ENCODE data around the gene SNAPIN.

The SNAPIN gene

DNA sequence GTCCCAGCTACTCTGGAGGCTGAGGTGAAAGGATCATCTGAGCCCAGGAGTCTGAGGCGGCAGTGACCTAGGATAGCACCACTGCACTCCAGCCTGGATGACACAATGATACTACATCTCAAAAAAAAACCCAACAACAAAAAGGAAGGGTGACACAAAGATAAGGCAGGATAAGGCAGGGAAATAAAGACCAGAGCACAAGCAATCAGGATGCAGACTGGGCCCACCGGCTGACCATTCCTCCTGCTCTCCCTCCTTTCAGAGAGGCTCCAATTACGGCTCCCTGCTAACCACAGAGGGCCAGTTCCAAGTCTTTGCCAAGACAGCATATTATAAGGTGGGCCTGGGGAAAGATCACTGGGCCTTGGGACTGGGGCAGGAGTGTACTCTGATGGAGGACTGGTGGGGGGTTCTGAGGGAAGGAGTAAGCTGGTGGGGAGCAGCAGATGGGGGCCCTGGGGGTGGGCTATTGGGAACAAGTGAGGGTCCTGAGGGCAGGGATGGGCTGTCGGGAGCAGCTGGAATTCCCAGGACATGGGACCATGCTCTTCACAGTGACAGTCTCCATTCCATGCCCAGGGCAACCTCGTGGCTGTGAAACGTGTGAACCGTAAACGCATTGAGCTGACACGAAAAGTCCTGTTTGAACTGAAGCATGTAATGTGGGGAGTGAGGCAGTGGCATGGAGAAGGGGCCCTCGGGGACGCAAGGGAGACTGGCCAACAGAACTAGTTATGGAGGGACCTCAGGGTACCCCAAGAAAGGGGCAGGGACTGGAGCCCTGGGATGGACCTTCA, 27.2 kb downstream of the SNAPIN start:
- H3K79me2 ChIP-seq (ENCODE audit: low read length): no peaks in the 10 kb centered on the region
- H3K4me2 ChIP-seq (ENCODE audit: low read length): no peak overlapping the region
- no peaks in the 10 kb centered on the region for H3K9me3 ChIP-seq (ENCODE audit: insufficient read depth, low read length)
- no peaks in the 10 kb centered on the region for H4K20me1 ChIP-seq (ENCODE audit: insufficient read depth, low read length)
- no peaks in the 10 kb centered on the region for H3K36me3 ChIP-seq (replicated peaks; ENCODE audit: low read depth, low read length)
- no peak overlapping the region for H3K27ac ChIP-seq (ENCODE audit: low read length)
- H2AFZ ChIP-seq (ENCODE audit: low read depth, low read length): no peak overlapping the region
- H3K4me3 ChIP-seq (ENCODE audit: low read length): no peak overlapping the region
- TF ChIP-seq, protein P1, sequence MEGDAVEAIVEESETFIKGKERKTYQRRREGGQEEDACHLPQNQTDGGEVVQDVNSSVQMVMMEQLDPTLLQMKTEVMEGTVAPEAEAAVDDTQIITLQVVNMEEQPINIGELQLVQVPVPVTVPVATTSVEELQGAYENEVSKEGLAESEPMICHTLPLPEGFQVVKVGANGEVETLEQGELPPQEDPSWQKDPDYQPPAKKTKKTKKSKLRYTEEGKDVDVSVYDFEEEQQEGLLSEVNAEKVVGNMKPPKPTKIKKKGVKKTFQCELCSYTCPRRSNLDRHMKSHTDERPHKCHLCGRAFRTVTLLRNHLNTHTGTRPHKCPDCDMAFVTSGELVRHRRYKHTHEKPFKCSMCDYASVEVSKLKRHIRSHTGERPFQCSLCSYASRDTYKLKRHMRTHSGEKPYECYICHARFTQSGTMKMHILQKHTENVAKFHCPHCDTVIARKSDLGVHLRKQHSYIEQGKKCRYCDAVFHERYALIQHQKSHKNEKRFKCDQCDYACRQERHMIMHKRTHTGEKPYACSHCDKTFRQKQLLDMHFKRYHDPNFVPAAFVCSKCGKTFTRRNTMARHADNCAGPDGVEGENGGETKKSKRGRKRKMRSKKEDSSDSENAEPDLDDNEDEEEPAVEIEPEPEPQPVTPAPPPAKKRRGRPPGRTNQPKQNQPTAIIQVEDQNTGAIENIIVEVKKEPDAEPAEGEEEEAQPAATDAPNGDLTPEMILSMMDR (IDR thresholded peaks at IDR 0.05; ENCODE audit: low read depth, low read length): no peak
- TF ChIP-seq EZH2phosphoT487 (IDR thresholded peaks at IDR 0.05; ENCODE audit: low read depth): no peak
- no peak overlapping the region for H3K9ac ChIP-seq (ENCODE audit: low read length)
- peaks cover 21% of the 10 kb centered on the region for H3K27me3 ChIP-seq (ENCODE audit: low read depth, low read length)
- H3K4me1 ChIP-seq (ENCODE audit: low read length): no peaks in the 10 kb centered on the region

DNA sequence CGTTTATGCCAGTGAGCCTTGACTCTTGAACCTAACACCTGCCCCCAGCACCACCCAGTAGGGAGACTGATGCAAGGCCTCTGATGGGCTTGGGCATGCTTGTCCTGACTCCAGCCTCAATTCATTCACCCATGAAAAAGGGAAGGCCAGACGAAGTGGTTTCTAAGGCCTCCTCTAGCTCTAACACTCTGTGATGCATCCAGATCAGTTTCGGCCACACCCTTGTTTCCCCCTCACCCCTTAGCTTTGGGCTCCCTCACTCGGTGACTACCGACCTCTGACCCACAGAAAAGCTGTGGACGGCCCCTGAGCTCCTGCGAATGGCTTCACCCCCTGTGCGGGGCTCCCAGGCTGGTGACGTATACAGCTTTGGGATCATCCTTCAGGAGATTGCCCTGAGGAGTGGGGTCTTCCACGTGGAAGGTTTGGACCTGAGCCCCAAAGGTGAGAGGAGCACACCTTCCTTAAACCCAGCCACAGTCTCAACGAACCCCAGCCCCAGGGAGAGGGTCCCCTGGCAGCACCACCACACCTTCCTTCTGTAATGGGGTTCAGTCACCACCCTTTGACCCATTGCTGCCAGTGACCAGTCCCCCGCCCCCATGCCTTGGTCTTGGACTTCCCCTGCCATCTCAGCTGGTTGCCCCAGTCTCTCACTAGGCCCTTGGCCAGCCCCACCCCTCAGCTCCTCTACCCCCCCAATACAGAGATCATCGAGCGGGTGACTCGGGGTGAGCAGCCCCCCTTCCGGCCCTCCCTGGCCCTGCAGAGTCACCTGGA, 29.0 kb downstream of the SNAPIN start:
- TF ChIP-seq EZH2phosphoT487 (IDR thresholded peaks at IDR 0.05; ENCODE audit: low read depth): no peak
- TF ChIP-seq, protein P1 (IDR thresholded peaks at IDR 0.05; ENCODE audit: low read depth, low read length): no peak
- Histone ChIP-seq H3K4me1 (ENCODE audit: low read length) (no peaks in the 10 kb centered on the region), H2AFZ (ENCODE audit: low read depth, low read length) (no peak overlapping the region), H3K36me3 (replicated peaks; ENCODE audit: low read depth, low read length) (no peaks in the 10 kb centered on the region), H3K79me2 (ENCODE audit: low read length) (no peaks in the 10 kb centered on the region), H3K27ac (ENCODE audit: low read length) (no peak overlapping the region), H3K27me3 (ENCODE audit: low read depth, low read length) (peaks cover 17% of the 10 kb centered on the region), H3K9me3 (ENCODE audit: insufficient read depth, low read length) (no peaks in the 10 kb centered on the region), H4K20me1 (ENCODE audit: insufficient read depth, low read length) (no peaks in the 10 kb centered on the region), H3K4me2 (ENCODE audit: low read length) (no peak overlapping the region), H3K9ac (ENCODE audit: low read length) (no peak overlapping the region), H3K4me3 (ENCODE audit: low read length) (no peak overlapping the region)

DNA sequence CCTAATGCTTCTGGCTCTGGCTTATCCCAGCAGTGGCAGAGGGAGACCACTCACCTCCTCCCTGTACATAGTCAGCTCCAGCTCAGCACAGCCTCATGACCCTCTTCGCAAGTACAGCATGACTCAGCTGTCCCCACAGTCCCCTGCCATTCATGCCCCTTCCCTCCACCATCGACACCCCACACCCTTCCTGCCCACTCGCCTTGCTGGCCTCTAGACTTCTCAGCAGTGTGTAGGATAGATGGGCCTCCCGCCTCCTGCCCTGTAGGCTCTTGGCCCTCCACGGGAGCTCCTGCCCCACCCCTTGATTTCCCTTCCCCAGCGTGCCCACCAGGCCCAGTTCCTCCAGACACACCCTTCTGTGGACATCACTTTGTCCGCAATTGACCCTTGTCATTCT, 29.8 kb downstream of the SNAPIN start:
- peaks cover 17% of the 10 kb centered on the region for H3K27me3 ChIP-seq (ENCODE audit: low read depth, low read length)
- no peaks in the 10 kb centered on the region for H3K4me1 ChIP-seq (ENCODE audit: low read length)
- no peak overlapping the region for H3K4me3 ChIP-seq (ENCODE audit: low read length)
- no peak overlapping the region for H3K9ac ChIP-seq (ENCODE audit: low read length)
- no peak overlapping the region for H3K27ac ChIP-seq (ENCODE audit: low read length)
- H3K79me2 ChIP-seq (ENCODE audit: low read length): no peaks in the 10 kb centered on the region
- H3K36me3 ChIP-seq (replicated peaks; ENCODE audit: low read depth, low read length): no peaks in the 10 kb centered on the region
- TF ChIP-seq EZH2phosphoT487 (IDR thresholded peaks at IDR 0.05; ENCODE audit: low read depth): no peak
- TF ChIP-seq, protein P1 (IDR thresholded peaks at IDR 0.05; ENCODE audit: low read depth, low read length): no peak
- no peak overlapping the region for H3K4me2 ChIP-seq (ENCODE audit: low read length)
- H4K20me1 ChIP-seq (ENCODE audit: insufficient read depth, low read length): no peaks in the 10 kb centered on the region
- no peak overlapping the region for H2AFZ ChIP-seq (ENCODE audit: low read depth, low read length)
- H3K9me3 ChIP-seq (ENCODE audit: insufficient read depth, low read length): no peaks in the 10 kb centered on the region

DNA sequence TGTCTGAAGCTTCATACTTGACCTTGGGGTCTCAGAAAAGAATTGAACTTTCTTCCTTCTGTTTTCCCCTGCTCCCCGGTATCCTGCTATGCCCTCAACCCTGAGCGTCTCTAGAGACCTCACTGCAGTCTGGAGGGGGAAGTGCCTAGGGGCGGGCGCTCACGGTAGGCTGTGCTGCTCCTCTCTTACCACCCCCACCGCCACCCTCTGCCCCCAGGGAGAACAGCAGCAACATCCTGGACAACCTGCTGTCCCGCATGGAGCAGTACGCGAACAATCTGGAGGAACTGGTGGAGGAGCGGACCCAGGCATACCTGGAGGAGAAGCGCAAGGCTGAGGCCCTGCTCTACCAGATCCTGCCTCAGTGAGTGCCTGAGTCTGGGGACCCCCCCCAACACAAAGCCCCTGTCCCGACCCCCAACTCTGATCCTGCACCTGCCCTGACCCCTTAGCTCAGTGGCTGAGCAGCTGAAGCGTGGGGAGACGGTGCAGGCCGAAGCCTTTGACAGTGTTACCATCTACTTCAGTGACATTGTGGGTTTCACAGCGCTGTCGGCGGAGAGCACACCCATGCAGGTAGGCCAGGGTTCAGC, 30.3 kb downstream of the SNAPIN start:
- TF ChIP-seq, protein P1 (IDR thresholded peaks at IDR 0.05; ENCODE audit: low read depth, low read length): no peak
- no peak for TF ChIP-seq EZH2phosphoT487 (IDR thresholded peaks at IDR 0.05; ENCODE audit: low read depth)
- Histone ChIP-seq H3K36me3 (replicated peaks; ENCODE audit: low read depth, low read length) (no peaks in the 10 kb centered on the region), H3K4me1 (ENCODE audit: low read length) (no peaks in the 10 kb centered on the region), H3K9ac (ENCODE audit: low read length) (no peak overlapping the region), H3K79me2 (ENCODE audit: low read length) (no peaks in the 10 kb centered on the region), H3K4me3 (ENCODE audit: low read length) (no peak overlapping the region), H2AFZ (ENCODE audit: low read depth, low read length) (no peak overlapping the region), H4K20me1 (ENCODE audit: insufficient read depth, low read length) (no peaks in the 10 kb centered on the region), H3K9me3 (ENCODE audit: insufficient read depth, low read length) (no peaks in the 10 kb centered on the region), H3K27ac (ENCODE audit: low read length) (no peak overlapping the region), H3K4me2 (ENCODE audit: low read length) (no peak overlapping the region), H3K27me3 (ENCODE audit: low read depth, low read length) (peaks cover 17% of the 10 kb centered on the region)

Measured in OCI-LY3 (cell line).